ENCODE results near the gene ERC2. TPM values are rescaled to one million over a fixed set of nuclear protein-coding genes. Genes with fewer than 3 reads are reported as not detected.

ERC2 gene
- total and polyA plus RNA-seq, 11 donors: 0.16 to 3.8 (median 1.6) TPM

GRCh38 chr3:56458496-56459103, 9.7 kb downstream of the ERC2 start:
- no peaks in the 10 kb centered on the region for H3K36me3 ChIP-seq
- intact Hi-C loops (cut with DNase I): no loop called here
- H3K27ac ChIP-seq: no peak overlapping the region
- H3K4me1 ChIP-seq: peaks cover 0 to 4% (median 0%) of the 10 kb centered on the region in 12 donors
- peaks cover 0 to 17% (median 0%) of the 10 kb centered on the region in 9 donors for H3K27me3 ChIP-seq
- no peaks in the 10 kb centered on the region for H3K9me3 ChIP-seq
- 38 to 48% (median 41%) methylated on average over 12 of the region's 12 CpGs for WGBS, 4 donors
- DNase-seq (no peak), ATAC-seq (no peak)
- TF ChIP-seq POLR2A (IDR thresholded peaks at IDR 0.05): no peak
- TF ChIP-seq CTCF (IDR thresholded peaks at IDR 0.05): no peak
- H3K4me3 ChIP-seq: no peak overlapping the region

- Histone ChIP-seq H3K9me3 (no peaks in the 10 kb centered on the region), H3K27me3 (peaks cover 0 to 17% (median 0%) of the 10 kb centered on the region in 9 donors), H3K36me3 (no peaks in the 10 kb centered on the region), H3K27ac (no peak overlapping the region), H3K4me3 (no peak overlapping the region), H3K4me1 (peaks cover 0 to 4% (median 0%) of the 10 kb centered on the region in 12 donors)
- 41 to 67% (median 56%) methylated on average over 1 of the region's 1 CpG for WGBS, 4 donors
- intact Hi-C loops (cut with DNase I): no loop called here
- TF ChIP-seq POLR2A (IDR thresholded peaks at IDR 0.05): no peak
- no peak for TF ChIP-seq CTCF (IDR thresholded peaks at IDR 0.05)
- ATAC-seq (no peak), DNase-seq (no peak)
Measured at GRCh38 chr3:56456117-56456516, 12.2 kb downstream of the ERC2 start.

GRCh38 chr3:56453011-56453410, 15.3 kb downstream of the ERC2 start:
- ATAC-seq: no peak
- no peak for TF ChIP-seq CTCF (IDR thresholded peaks at IDR 0.05)
- no peak for TF ChIP-seq POLR2A (IDR thresholded peaks at IDR 0.05)
- WGBS, 4 donors: 47 to 56% (median 54%) methylated on average over 1 of the region's 1 CpG

GRCh38 chr3:56452085-56452484, 16.2 kb downstream of the ERC2 start:
- H3K9me3 ChIP-seq: no peaks in the 10 kb centered on the region
- ATAC-seq (no peak), DNase-seq (no peak)
- no peak overlapping the region for H3K4me3 ChIP-seq
- peaks cover 0 to 2% (median 0%) of the 10 kb centered on the region in 9 donors for H3K27me3 ChIP-seq
- intact Hi-C loops (cut with DNase I): no loop called here
- no peaks in the 10 kb centered on the region for H3K36me3 ChIP-seq
- no peak overlapping the region for H3K27ac ChIP-seq
- H3K4me1 ChIP-seq: no peaks in the 10 kb centered on the region
- TF ChIP-seq POLR2A (IDR thresholded peaks at IDR 0.05) (no peak), CTCF (IDR thresholded peaks at IDR 0.05) (no peak)

More at GRCh38 chr3:56453011-56453410, 15.3 kb downstream of the ERC2 start:
- Histone ChIP-seq H3K9me3 (no peaks in the 10 kb centered on the region), H3K27me3 (peaks cover 0 to 9% (median 0%) of the 10 kb centered on the region in 9 donors), H3K4me1 (no peaks in the 10 kb centered on the region), H3K4me3 (no peak overlapping the region), H3K27ac (no peak overlapping the region), H3K36me3 (no peaks in the 10 kb centered on the region)
- intact Hi-C loops (cut with DNase I): no loop called here
- DNase-seq: no peak

All from heart left ventricle (tissue), 16 donors.